WTC11 (cell line): ENCODE results near the gene CSF1R. TPM values are rescaled to one million over a fixed set of nuclear protein-coding genes. Genes with fewer than 3 reads are reported as not detected.

Experiments used
- ATAC-seq: fragments of 200-7000 bp; cut with Tn5 transposase; 2 replicates; pipeline ENCODE4 v1.10.0; 2021; ENCODE audit warnings: mild to moderate bottlenecking, moderate library complexity
- CTCF ChIA-PET: fragments of 300-600 bp; sonication (Branson Sonifier 250); formaldehyde crosslinking; loops from one replicate; lab custom pipeline; 2021; ENCODE audit warnings: antibody characterized with exemption; lab: Charles Lee
- POLR2A ChIA-PET: fragments of 350-600 bp; sonication (Branson Sonifier 250); formaldehyde crosslinking; loops from one replicate; lab custom pipeline; 2021; ENCODE audit warnings: antibody characterized with exemption; lab: Charles Lee
- DNase-seq: peaks from one replicate; pipeline ENCODE4 v3.0.0; 2021; ENCODE audit warnings: low spot score
- H3K27ac Mint-ChIP-seq: 2 replicates; pipeline ENCODE4 v1.8.0; 2021; ENCODE audit warnings: mixed read lengths
- H3K27me3 Mint-ChIP-seq: 2 replicates; pipeline ENCODE4 v1.8.0; 2021; ENCODE audit warnings: low read depth, mild to moderate bottlenecking, moderate library complexity, mixed read lengths
- H3K36me3 Mint-ChIP-seq: 2 replicates; pipeline ENCODE4 v1.8.0; 2021; ENCODE audit warnings: mixed read lengths
- H3K4me1 Mint-ChIP-seq: 2 replicates; pipeline ENCODE4 v1.8.0; 2022; ENCODE audit warnings: mixed read lengths
- H3K4me3 Mint-ChIP-seq: 2 replicates; pipeline ENCODE4 v1.8.0; 2021; ENCODE audit warnings: mild to moderate bottlenecking, moderate library complexity, mixed read lengths
- H3K9me3 Mint-ChIP-seq: 2 replicates; pipeline ENCODE4 v1.8.0; 2021; ENCODE audit warnings: mixed read lengths
- AFF4 ChIP-seq: sonication (generic); formaldehyde crosslinking; IDR thresholded peaks from 2 replicates; pipeline ENCODE4 v1.8.1; 2023; ENCODE audit warnings: mild to moderate bottlenecking, missing genetic modification reagents, borderline replicate concordance
- ATF3 ChIP-seq: sonication (generic); formaldehyde crosslinking; conservative IDR thresholded peaks from 2 replicates; pipeline ENCODE4 v1.8.1; 2022; ENCODE audit warnings: mild to moderate bottlenecking, missing genetic modification reagents
- ATF6 ChIP-seq: sonication (generic); formaldehyde crosslinking; IDR thresholded peaks from 2 replicates; pipeline ENCODE4 v1.8.1; 2023; ENCODE audit warnings: mild to moderate bottlenecking, missing genetic modification reagents
- CDX4 ChIP-seq: fragments of 250-450 bp; sonication (Bioruptor Pico); IDR thresholded peaks from 2 replicates; pipeline ENCODE4 v1.9.0; 2021; ENCODE audit warnings: moderate library complexity, mild to moderate bottlenecking, inconsistent platforms, borderline replicate concordance
- E2F5 ChIP-seq: sonication (generic); formaldehyde crosslinking; IDR thresholded peaks from 2 replicates; pipeline ENCODE4 v1.8.1; 2022; ENCODE audit warnings: mild to moderate bottlenecking, moderate library complexity, missing genetic modification reagents
- ETV6 ChIP-seq: sonication (generic); formaldehyde crosslinking; IDR thresholded peaks from 2 replicates; pipeline ENCODE4 v1.8.1; 2022; ENCODE audit warnings: mild to moderate bottlenecking, missing genetic modification reagents
- FOXP4 ChIP-seq: sonication (generic); formaldehyde crosslinking; IDR thresholded peaks from 2 replicates; pipeline ENCODE4 v1.8.0; 2022; ENCODE audit warnings: mild to moderate bottlenecking, missing genetic modification reagents
- IRF2 ChIP-seq: sonication (generic); formaldehyde crosslinking; IDR thresholded peaks from 2 replicates; pipeline ENCODE4 v1.8.0; 2022; ENCODE audit warnings: low read depth, missing genetic modification reagents, borderline replicate concordance
- PRRX2 ChIP-seq: fragments of 250-450 bp; sonication (Bioruptor Pico); IDR thresholded peaks from 2 replicates; pipeline ENCODE4 v1.8.0; 2021; ENCODE audit warnings: mild to moderate bottlenecking
- SMAD4 ChIP-seq: sonication (generic); formaldehyde crosslinking; IDR thresholded peaks from 2 replicates; pipeline ENCODE4 v1.8.0; 2022; ENCODE audit warnings: mild to moderate bottlenecking, missing genetic modification reagents
- TCF7 ChIP-seq: sonication (generic); formaldehyde crosslinking; IDR thresholded peaks from 2 replicates; pipeline ENCODE4 v1.8.0; 2022; ENCODE audit warnings: mild to moderate bottlenecking, low read depth, missing genetic modification reagents, moderate library complexity
- TEAD1 ChIP-seq: sonication (generic); formaldehyde crosslinking; IDR thresholded peaks from 2 replicates; pipeline ENCODE4 v1.8.0; 2022; ENCODE audit warnings: mild to moderate bottlenecking, missing genetic modification reagents
- ZNF232 ChIP-seq: sonication (generic); formaldehyde crosslinking; IDR thresholded peaks from 2 replicates; pipeline ENCODE4 v1.8.0; 2022; ENCODE audit warnings: mild to moderate bottlenecking, missing genetic modification reagents
- ZNF396 ChIP-seq: fragments of 250-450 bp; sonication (Bioruptor Pico); IDR thresholded peaks from 2 replicates; pipeline ENCODE4 v1.8.0; 2021; ENCODE audit warnings: mild to moderate bottlenecking, moderate library complexity, borderline replicate concordance
- ZSCAN18 ChIP-seq: fragments of 250-450 bp; sonication (Bioruptor Pico); IDR thresholded peaks from 2 replicates; pipeline ENCODE4 v2.1.2; 2022; ENCODE audit warnings: mild to moderate bottlenecking, moderate library complexity
- total RNA-seq: library from RNA; stranded (reverse); gene quantifications from 3 replicates; pipeline ENCODE4 v1.2.3, GENCODE V29; 2021

The CSF1R gene
- total RNA-seq, 1 experiment from 2014 or later = 0.20 TPM

GRCh38 chr5:150068961-150069645, 17.3 kb downstream of the CSF1R start (continued):
- no peak for TF ChIP-seq E2F5 (CRISPR knock-in tag)
- TF ChIP-seq IRF2 = no peak
- TF ChIP-seq FOXP4 (CRISPR knock-in tag) = no peak
- TF ChIP-seq TCF7 (CRISPR knock-in tag) = no peak
- no peak for TF ChIP-seq ATF6 (CRISPR knock-in tag)
- TF ChIP-seq ETV6 (CRISPR knock-in tag) = no peak
- TF ChIP-seq ZNF232 (CRISPR knock-in tag) = no peak
- TF ChIP-seq ZSCAN18 (CRISPR knock-in tag) = no peak
- TF ChIP-seq ATF3 (CRISPR knock-in tag) = no peak
- TF ChIP-seq TEAD1 (CRISPR knock-in tag) = no peak
- no peak for TF ChIP-seq SMAD4 (CRISPR knock-in tag)
- TF ChIP-seq AFF4 (CRISPR knock-in tag) = no peak

- DNase-seq (no peak), ATAC-seq (no peak)
- no peaks in the 10 kb centered on the region for H3K27me3 Mint-ChIP-seq
- ChIA-PET POLR2A (no interaction called here), CTCF (interaction anchor here (0.8 to 3.0 kb wide), 3 partner anchors 23 to 107 kb away, joined by 3 to 6 read pairs (median 4); no protein-coding TSS in a partner anchor)
- H3K4me3 Mint-ChIP-seq = no peak overlapping the region
- no peak overlapping the region for H3K27ac Mint-ChIP-seq
- TF ChIP-seq ZNF396 (CRISPR knock-in tag) (no peak), IRF2 (no peak), CDX4 (CRISPR knock-in tag) (no peak), PRRX2 (CRISPR knock-in tag) (no peak)
- H3K36me3 Mint-ChIP-seq = no peaks in the 10 kb centered on the region
- no peaks in the 10 kb centered on the region for H3K9me3 Mint-ChIP-seq
- H3K4me1 Mint-ChIP-seq = no peaks in the 10 kb centered on the region
These were observed 17.9 kb downstream of the CSF1R start for GRCh38 chr5:150068472-150068871.
